ENCODE results near the gene ZNF667.

GRCh38 chr19:56476093-56476492 lies 1.1 kb downstream of the ZNF667 start:
- TF ChIP-seq CTCF (IDR thresholded peaks at IDR 0.05) (no peak), POLR2A (IDR thresholded peaks at IDR 0.05) (no peak)

Data from adrenal gland (tissue), 5 donors.